COLO829 (cell line): ENCODE data around the gene DPP7.

Source experiments
- DNase-seq: peaks from one replicate; pipeline ENCODE4 v3.0.0; 2012; ENCODE audit warnings: low spot score

The DPP7 gene

GRCh38 chr9:137111788-137112563 lies 2.6 kb downstream of the DPP7 start:
- no peak for DNase-seq

- DNase-seq: no peak
Measured at GRCh38 chr9:137110911-137111787, 3.4 kb downstream of the DPP7 start.

GRCh38 chr9:137110147-137110910 lies 4.2 kb downstream of the DPP7 start:
- DNase-seq: no peak

GRCh38 chr9:137109250-137110146 lies 5.0 kb downstream of the DPP7 start:
- DNase-seq: no peak

- no peak for DNase-seq
Measured at GRCh38 chr9:137108608-137109249, 5.8 kb downstream of the DPP7 start.

GRCh38 chr9:137107982-137108381 lies 6.6 kb downstream of the DPP7 start:
- DNase-seq: no peak

GRCh38 chr9:137107312-137107921 lies 7.1 kb downstream of the DPP7 start:
- no peak for DNase-seq

GRCh38 chr9:137106662-137107250 lies 7.8 kb downstream of the DPP7 start:
- no peak for DNase-seq

GRCh38 chr9:137105814-137106661 lies 8.5 kb downstream of the DPP7 start:
- no peak for DNase-seq

GRCh38 chr9:137103206-137103999 lies 11.1 kb downstream of the DPP7 start:
- DNase-seq: no peak

GRCh38 chr9:137099231-137099630 lies 15.3 kb downstream of the DPP7 start:
- DNase-seq: no peak

- no peak for DNase-seq
Measured at GRCh38 chr9:137097761-137098462, 16.6 kb downstream of the DPP7 start.

- no peak for DNase-seq
Measured at GRCh38 chr9:137096785-137097546, 17.6 kb downstream of the DPP7 start.

- DNase-seq: no peak
Measured at GRCh38 chr9:137095664-137096517, 18.6 kb downstream of the DPP7 start.

- no peak for DNase-seq
Measured at GRCh38 chr9:137089232-137089947, 25.1 kb downstream of the DPP7 start.
